HL-60 (cell line): ENCODE data around the gene RSKR.

Experiments used
- DNase-seq, 2 experiments: peaks; one replicate each; pipeline ENCODE4 v3.0.0-alpha.2; 2010 to 2020; ENCODE audit warnings: low read depth in 1 of 2, low spot score in 1 of 2
- H3K27ac ChIP-seq: fragments of 250-450 bp; sonication (Bioruptor Pico); replicated peaks from 2 replicates; pipeline ENCODE4 v1.5.1; 2020; ENCODE audit warnings: mild to moderate bottlenecking, moderate library complexity
- H3K27me3 ChIP-seq: fragments of 250-450 bp; sonication (Bioruptor Pico); 2 replicates; pipeline ENCODE4 v1.5.1; 2021; ENCODE audit warnings: mild to moderate bottlenecking, moderate library complexity; ENCODE audit not compliant: insufficient read depth, poor library complexity, severe bottlenecking
- H3K4me3 ChIP-seq: replicated peaks from 2 replicates; pipeline ENCODE4 v1.5.1; 2011; ENCODE audit warnings: mild to moderate bottlenecking, control low read depth, low read length; ENCODE audit not compliant: insufficient read depth
- CTCF ChIP-seq: IDR thresholded peaks from one replicate; pipeline ENCODE4 v1.5.1; 2011; ENCODE audit warnings: low read length, control low read depth, inconsistent platforms; ENCODE audit not compliant: insufficient read depth
- GABPA ChIP-seq: IDR thresholded peaks from 2 replicates; pipeline ENCODE4 v1.6.1; 2012; ENCODE audit warnings: low read depth
- POLR2AphosphoS5 ChIP-seq: IDR thresholded peaks from 2 replicates; pipeline ENCODE4 v1.6.1; 2012; ENCODE audit warnings: low read depth
- REST ChIP-seq: IDR thresholded peaks from 2 replicates; pipeline ENCODE4 v1.6.1; 2012; ENCODE audit warnings: low read depth; ENCODE audit not compliant: insufficient replicate concordance
- SPI1 ChIP-seq: IDR thresholded peaks from 2 replicates; pipeline ENCODE4 v1.6.1; 2012; ENCODE audit warnings: low read depth, mild to moderate bottlenecking, borderline replicate concordance

The RSKR gene

GRCh38 chr17:28584434-28584833 lies 29.6 kb downstream of the RSKR start:
- TF ChIP-seq GABPA (no peak), POLR2AphosphoS5 (no peak), CTCF (no peak), SPI1 (no peak), REST (no peak)
- H3K27me3 ChIP-seq = no peaks in the 10 kb centered on the region
- H3K27ac ChIP-seq = no peak overlapping the region
- no peak overlapping the region for H3K4me3 ChIP-seq
- DNase-seq = no peak

GRCh38 chr17:28582513-28582912 lies 31.5 kb downstream of the RSKR start:
- no peak for DNase-seq
- TF ChIP-seq REST (no peak), CTCF (no peak)
- no peaks in the 10 kb centered on the region for H3K27me3 ChIP-seq
- no peak overlapping the region for H3K27ac ChIP-seq
- no peak overlapping the region for H3K4me3 ChIP-seq

- DNase-seq = no peak
- no peaks in the 10 kb centered on the region for H3K27me3 ChIP-seq
- no peak overlapping the region for H3K4me3 ChIP-seq
- no peak for TF ChIP-seq POLR2AphosphoS5
- no peak overlapping the region for H3K27ac ChIP-seq
Observed at GRCh38 chr17:28580959-28581358, 33.0 kb downstream of the RSKR start.

GRCh38 chr17:28579526-28579925 lies 34.5 kb downstream of the RSKR start:
- no peak for TF ChIP-seq SPI1
- TF ChIP-seq REST = no peak
- TF ChIP-seq POLR2AphosphoS5 = no peak
- TF ChIP-seq CTCF = no peak
- H3K27ac ChIP-seq = no peak overlapping the region
- no peak overlapping the region for H3K4me3 ChIP-seq
- no peak for DNase-seq
- no peaks in the 10 kb centered on the region for H3K27me3 ChIP-seq
